Mesendoderm (in vitro differentiated cells): ENCODE measurements around the gene KAZN.

Source experiments
- DNase-seq: peaks from one replicate; pipeline ENCODE4 v3.0.0; 2013
- H2AK5ac ChIP-seq: 2 replicates; pipeline ENCODE4 v1.6.1; 2013; ENCODE audit warnings: low read length, inconsistent platforms
- H2BK120ac ChIP-seq: 2 replicates; pipeline ENCODE4 v1.6.1; 2013; ENCODE audit warnings: low read depth, mild to moderate bottlenecking, low read length, moderate library complexity, mixed read lengths
- H2BK15ac ChIP-seq: replicated peaks from 2 replicates; pipeline ENCODE4 v1.6.1; 2013; ENCODE audit warnings: low read depth, mild to moderate bottlenecking, moderate library complexity
- H2BK5ac ChIP-seq: 2 replicates; pipeline ENCODE4 v1.6.1; 2013; ENCODE audit warnings: low read length, inconsistent platforms
- H3K18ac ChIP-seq: 2 replicates; pipeline ENCODE4 v1.6.1; 2013; ENCODE audit warnings: mild to moderate bottlenecking, low read length, mixed read lengths
- H3K23ac ChIP-seq: one replicate; pipeline ENCODE4 v1.6.1; 2013; ENCODE audit warnings: low read length
- H3K27ac ChIP-seq: 2 replicates; pipeline ENCODE4 v1.5.1; 2013; ENCODE audit warnings: low read depth, mild to moderate bottlenecking, inconsistent platforms, low read length, moderate library complexity
- H3K27me3 ChIP-seq: 2 replicates; pipeline ENCODE4 v1.6.1; 2013; ENCODE audit warnings: low read length, control low read depth, mild to moderate bottlenecking, inconsistent platforms; ENCODE audit not compliant: insufficient read depth, poor library complexity
- H3K36me3 ChIP-seq: 2 replicates; pipeline ENCODE4 v1.6.1; 2013; ENCODE audit warnings: low read length, inconsistent platforms; ENCODE audit not compliant: control insufficient read depth, insufficient read depth
- H3K4ac ChIP-seq: one replicate; pipeline ENCODE4 v1.6.1; 2013; ENCODE audit warnings: low read depth, mild to moderate bottlenecking, low read length, moderate library complexity
- H3K4me1 ChIP-seq: 2 replicates; pipeline ENCODE4 v1.6.1; 2013; ENCODE audit warnings: low read depth, low read length, inconsistent platforms; ENCODE audit not compliant: control insufficient read depth
- H3K4me2 ChIP-seq: 2 replicates; pipeline ENCODE4 v1.6.1; 2013; ENCODE audit warnings: low read length
- H3K4me3 ChIP-seq: 2 replicates; pipeline ENCODE4 v1.5.1; 2013; ENCODE audit warnings: mild to moderate bottlenecking, low read length
- H3K56ac ChIP-seq: one replicate; pipeline ENCODE4 v1.6.1; 2013; ENCODE audit warnings: low read length
- H3K79me1 ChIP-seq: 2 replicates; pipeline ENCODE4 v1.6.1; 2013; ENCODE audit warnings: low read length, inconsistent platforms
- H3K79me2 ChIP-seq: 2 replicates; pipeline ENCODE4 v1.6.1; 2013; ENCODE audit warnings: mild to moderate bottlenecking, low read length; ENCODE audit not compliant: control insufficient read depth, insufficient read depth
- H3K9ac ChIP-seq: 2 replicates; pipeline ENCODE4 v1.6.1; 2013; ENCODE audit warnings: low read length, inconsistent platforms
- H4K5ac ChIP-seq: one replicate; pipeline ENCODE4 v1.6.1; 2013; ENCODE audit warnings: low read length
- H4K8ac ChIP-seq: one replicate; pipeline ENCODE4 v1.6.1; 2013; ENCODE audit warnings: low read depth, mild to moderate bottlenecking, control low read depth, low read length, moderate library complexity
- WGBS: extraction: QIAGEN DNeasy Blood & Tissue Kit; methylation state at CpG from one replicate; pipeline ENCODE4 v1.1.7; 2013; ENCODE audit warnings: low lambda C conversion rate, missing lambda C conversion rate; ENCODE audit not compliant: insufficient coverage; ENCODE audit errors: extremely low coverage; 5-methylcytosine and 5-hydroxymethylcytosine counted together

KAZN gene

DNA sequence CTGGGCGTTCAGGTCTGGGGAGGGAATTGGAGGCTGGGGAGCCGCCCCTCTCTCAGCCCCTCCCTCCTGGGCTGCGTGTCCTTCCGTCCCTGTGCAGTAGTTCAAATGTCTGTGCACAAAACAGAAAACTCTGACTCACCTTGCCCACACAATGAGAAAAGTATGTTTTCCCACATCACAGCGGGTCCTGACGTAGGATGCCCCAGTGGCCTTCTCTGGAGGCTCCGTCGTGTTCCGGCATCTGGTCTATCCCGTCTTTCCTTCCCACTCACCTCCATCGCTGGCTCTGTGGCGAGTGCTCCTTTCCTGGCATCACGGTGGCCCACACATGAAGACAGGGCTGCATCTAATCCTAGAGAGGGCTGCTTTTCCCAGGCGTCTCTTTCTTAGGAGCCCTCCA, 224.0 kb downstream of the KAZN start:
- no peak overlapping the region for H3K4me2 ChIP-seq
- no peak overlapping the region for H4K8ac ChIP-seq
- no peaks in the 10 kb centered on the region for H3K27me3 ChIP-seq
- H2BK5ac ChIP-seq: no peak overlapping the region
- H3K18ac ChIP-seq: no peak overlapping the region
- WGBS: no CpG with 5 or more reads among the region's 14 CpGs
- no peak overlapping the region for H3K4me3 ChIP-seq
- peaks cover 2% of the 10 kb centered on the region for H3K79me1 ChIP-seq
- H2BK15ac ChIP-seq: no peak overlapping the region
- no peaks in the 10 kb centered on the region for H3K4me1 ChIP-seq
- no peak overlapping the region for H3K4ac ChIP-seq
- H4K5ac ChIP-seq: no peak overlapping the region
- no peak overlapping the region for H2BK120ac ChIP-seq
- no peak overlapping the region for H3K23ac ChIP-seq
- H2AK5ac ChIP-seq: no peak overlapping the region
- H3K56ac ChIP-seq: no peak overlapping the region
- H3K36me3 ChIP-seq: no peaks in the 10 kb centered on the region
- H3K79me2 ChIP-seq: no peaks in the 10 kb centered on the region
- no peak overlapping the region for H3K27ac ChIP-seq
- no peak overlapping the region for H3K9ac ChIP-seq
- DNase-seq: no peak

DNA sequence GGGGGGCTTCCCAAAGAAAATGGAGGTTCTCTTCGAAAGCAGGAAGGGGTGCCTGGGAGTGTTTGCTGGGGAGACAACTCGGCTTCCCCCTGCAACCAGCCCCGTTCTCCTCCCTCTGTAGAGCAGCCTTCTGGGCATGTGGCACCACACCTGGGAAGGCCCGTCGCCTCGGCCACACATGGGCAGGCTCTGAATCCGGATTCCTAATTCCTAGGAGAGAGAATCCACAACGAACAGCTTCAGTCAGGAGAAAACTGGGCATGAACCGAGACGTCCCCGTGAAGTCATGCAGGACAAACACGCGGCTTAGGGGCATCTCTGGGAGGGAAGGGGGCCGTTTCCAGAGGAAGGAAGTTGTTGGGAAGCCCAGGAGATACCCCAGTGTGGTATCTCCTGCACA, 224.5 kb downstream of the KAZN start:
- no peaks in the 10 kb centered on the region for H3K79me2 ChIP-seq
- H3K56ac ChIP-seq: no peak overlapping the region
- H3K23ac ChIP-seq: no peak overlapping the region
- no CpG with 5 or more reads among the region's 14 CpGs for WGBS
- peaks cover 2% of the 10 kb centered on the region for H3K79me1 ChIP-seq
- no peak overlapping the region for H4K8ac ChIP-seq
- H3K4ac ChIP-seq: no peak overlapping the region
- H3K4me1 ChIP-seq: no peaks in the 10 kb centered on the region
- H3K4me3 ChIP-seq: no peak overlapping the region
- no peak overlapping the region for H3K27ac ChIP-seq
- DNase-seq: no peak
- no peak overlapping the region for H3K9ac ChIP-seq
- H3K18ac ChIP-seq: no peak overlapping the region
- H4K5ac ChIP-seq: no peak overlapping the region
- H2BK15ac ChIP-seq: no peak overlapping the region
- H3K36me3 ChIP-seq: no peaks in the 10 kb centered on the region
- H2BK5ac ChIP-seq: no peak overlapping the region
- no peak overlapping the region for H2BK120ac ChIP-seq
- no peak overlapping the region for H2AK5ac ChIP-seq
- H3K27me3 ChIP-seq: no peaks in the 10 kb centered on the region
- no peak overlapping the region for H3K4me2 ChIP-seq

DNA sequence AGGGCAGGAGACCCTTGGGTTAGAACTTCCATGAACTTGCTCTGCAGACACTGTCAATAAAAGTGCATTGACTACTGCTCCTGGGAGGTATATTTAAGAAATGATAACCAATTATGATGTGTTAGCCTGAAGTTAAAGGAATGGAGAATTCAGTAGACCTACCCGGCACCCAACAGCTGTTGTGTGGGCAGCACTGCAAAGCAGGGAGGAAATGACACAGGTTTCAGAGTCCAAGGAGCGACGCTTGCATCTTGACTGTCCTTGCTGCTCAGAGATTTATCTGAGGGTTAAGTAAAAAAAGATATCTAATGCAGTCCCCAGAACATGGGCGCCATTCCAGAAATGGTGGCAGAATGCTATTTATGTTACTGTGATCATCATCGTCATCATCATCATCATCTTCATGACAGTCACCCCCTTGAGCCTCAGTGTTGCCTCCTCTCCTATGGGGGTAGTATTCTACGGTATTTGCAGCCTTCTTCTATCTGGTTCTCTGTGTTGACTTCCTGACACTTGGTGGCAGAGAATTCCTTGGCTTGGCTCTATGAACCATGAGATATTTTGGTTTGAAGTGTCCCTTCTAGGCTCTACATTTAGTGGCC, 225.9 kb downstream of the KAZN start:
- no peaks in the 10 kb centered on the region for H3K27me3 ChIP-seq
- H4K8ac ChIP-seq: no peak overlapping the region
- H3K4me2 ChIP-seq: no peak overlapping the region
- no peak overlapping the region for H3K56ac ChIP-seq
- H2BK120ac ChIP-seq: no peak overlapping the region
- H3K4me1 ChIP-seq: no peaks in the 10 kb centered on the region
- no CpG with 5 or more reads among the region's 6 CpGs for WGBS
- H3K9ac ChIP-seq: no peak overlapping the region
- no peak overlapping the region for H3K4ac ChIP-seq
- no peak overlapping the region for H2AK5ac ChIP-seq
- no peak overlapping the region for H3K23ac ChIP-seq
- H2BK5ac ChIP-seq: no peak overlapping the region
- no peaks in the 10 kb centered on the region for H3K36me3 ChIP-seq
- H4K5ac ChIP-seq: no peak overlapping the region
- no peak for DNase-seq
- H3K79me2 ChIP-seq: no peaks in the 10 kb centered on the region
- H2BK15ac ChIP-seq: no peak overlapping the region
- H3K18ac ChIP-seq: no peak overlapping the region
- H3K79me1 ChIP-seq: peaks cover 2% of the 10 kb centered on the region
- H3K27ac ChIP-seq: no peak overlapping the region
- H3K4me3 ChIP-seq: no peak overlapping the region

- Histone ChIP-seq H3K23ac (no peak overlapping the region), H3K9ac (no peak overlapping the region), H2BK120ac (no peak overlapping the region), H4K5ac (no peak overlapping the region), H3K27ac (no peak overlapping the region), H3K79me1 (peaks cover 2% of the 10 kb centered on the region), H3K79me2 (no peaks in the 10 kb centered on the region), H2BK15ac (no peak overlapping the region), H4K8ac (no peak overlapping the region), H2BK5ac (no peak overlapping the region), H3K4me1 (no peaks in the 10 kb centered on the region), H3K4me2 (no peak overlapping the region), H2AK5ac (no peak overlapping the region), H3K18ac (no peak overlapping the region), H3K4ac (no peak overlapping the region), H3K56ac (no peak overlapping the region), H3K36me3 (no peaks in the 10 kb centered on the region), H3K27me3 (no peaks in the 10 kb centered on the region), H3K4me3 (no peak overlapping the region)
- no CpG with 5 or more reads among the region's 7 CpGs for WGBS
- DNase-seq: no peak
Observed at GRCh38 chr1:14825396-14825795, 226.9 kb downstream of the KAZN start.

- H2BK120ac ChIP-seq: no peak overlapping the region
- H3K18ac ChIP-seq: no peak overlapping the region
- DNase-seq: no peak
- no peaks in the 10 kb centered on the region for H3K27me3 ChIP-seq
- no peaks in the 10 kb centered on the region for H3K36me3 ChIP-seq
- no peak overlapping the region for H3K9ac ChIP-seq
- H3K23ac ChIP-seq: no peak overlapping the region
- H3K4me1 ChIP-seq: no peaks in the 10 kb centered on the region
- H3K4me3 ChIP-seq: no peak overlapping the region
- H2BK5ac ChIP-seq: no peak overlapping the region
- no CpG with 5 or more reads among the region's 13 CpGs for WGBS
- no peak overlapping the region for H3K56ac ChIP-seq
- H3K4ac ChIP-seq: no peak overlapping the region
- H4K5ac ChIP-seq: no peak overlapping the region
- no peak overlapping the region for H4K8ac ChIP-seq
- no peak overlapping the region for H2BK15ac ChIP-seq
- no peak overlapping the region for H3K4me2 ChIP-seq
- no peak overlapping the region for H3K27ac ChIP-seq
- peaks cover 2% of the 10 kb centered on the region for H3K79me1 ChIP-seq
- H3K79me2 ChIP-seq: no peaks in the 10 kb centered on the region
- no peak overlapping the region for H2AK5ac ChIP-seq
Observed at GRCh38 chr1:14826172-14826636, 227.7 kb downstream of the KAZN start.

- H3K4me1 ChIP-seq: no peaks in the 10 kb centered on the region
- H2BK15ac ChIP-seq: no peak overlapping the region
- no peak overlapping the region for H4K5ac ChIP-seq
- H3K4ac ChIP-seq: no peak overlapping the region
- no CpG with 5 or more reads among the region's 11 CpGs for WGBS
- H3K4me3 ChIP-seq: no peak overlapping the region
- no peak overlapping the region for H4K8ac ChIP-seq
- H3K18ac ChIP-seq: no peak overlapping the region
- H3K79me2 ChIP-seq: no peaks in the 10 kb centered on the region
- no peak overlapping the region for H3K9ac ChIP-seq
- no peak overlapping the region for H2AK5ac ChIP-seq
- no peak overlapping the region for H2BK120ac ChIP-seq
- H3K23ac ChIP-seq: no peak overlapping the region
- no peaks in the 10 kb centered on the region for H3K27me3 ChIP-seq
- no peak overlapping the region for H3K27ac ChIP-seq
- no peak overlapping the region for H3K56ac ChIP-seq
- no peak for DNase-seq
- no peak overlapping the region for H2BK5ac ChIP-seq
- H3K4me2 ChIP-seq: no peak overlapping the region
- no peaks in the 10 kb centered on the region for H3K36me3 ChIP-seq
- H3K79me1 ChIP-seq: peaks cover 2% of the 10 kb centered on the region
Observed at GRCh38 chr1:14826731-14827326, 228.3 kb downstream of the KAZN start.
